GM19238 (cell line): ENCODE measurements around the gene RHEB.

Experiments used
- DNase-seq: peaks from one replicate; pipeline ENCODE4 v3.0.0; 2011; ENCODE audit warnings: low spot score; ENCODE audit not compliant: insufficient read length

Gene RHEB

GRCh38 chr7:151472644-151473380 is 46.9 kb downstream of the RHEB start:
- no peak for DNase-seq

- DNase-seq, result no peak
Measured at GRCh38 chr7:151470711-151471110, 49.0 kb downstream of the RHEB start.

GRCh38 chr7:151469281-151469680 is 50.4 kb downstream of the RHEB start:
- no peak for DNase-seq

GRCh38 chr7:151468217-151469018 is 51.3 kb downstream of the RHEB start:
- no peak for DNase-seq

- DNase-seq, result no peak
Measured at GRCh38 chr7:151465169-151465568, 54.5 kb downstream of the RHEB start.

GRCh38 chr7:151462306-151462779 is 57.4 kb downstream of the RHEB start:
- DNase-seq, result no peak

GRCh38 chr7:151461942-151462230 is 57.8 kb downstream of the RHEB start:
- no peak for DNase-seq

GRCh38 chr7:151461096-151461941 is 58.4 kb downstream of the RHEB start:
- no peak for DNase-seq

- DNase-seq, result no peak
Measured at GRCh38 chr7:151460474-151460855, 59.2 kb downstream of the RHEB start.

GRCh38 chr7:151459726-151460473 is 59.8 kb downstream of the RHEB start:
- no peak for DNase-seq

GRCh38 chr7:151457534-151457933 is 62.2 kb downstream of the RHEB start:
- no peak for DNase-seq

- no peak for DNase-seq
Measured at GRCh38 chr7:151456782-151457181, 62.9 kb downstream of the RHEB start.

- DNase-seq, result no peak
Measured at GRCh38 chr7:151456276-151456675, 63.4 kb downstream of the RHEB start.

- no peak for DNase-seq
Measured at GRCh38 chr7:151455690-151456089, 64.0 kb downstream of the RHEB start.

- DNase-seq, result no peak
Measured at GRCh38 chr7:151454932-151455530, 64.7 kb downstream of the RHEB start.

GRCh38 chr7:151454305-151454704 is 65.4 kb downstream of the RHEB start:
- DNase-seq, result no peak

- DNase-seq, result no peak
Measured at GRCh38 chr7:151453326-151453791, 66.3 kb downstream of the RHEB start.

GRCh38 chr7:151452680-151453325 is 66.9 kb downstream of the RHEB start:
- DNase-seq, result no peak

GRCh38 chr7:151451626-151452571 is 67.8 kb downstream of the RHEB start:
- DNase-seq, result no peak
